ENCODE results near the gene MGLL. TPM values are rescaled to one million over a fixed set of nuclear protein-coding genes. Genes with fewer than 3 reads are reported as not detected.

MGLL gene
- total RNA-seq, 2 experiments from 2014 or later: 19.2 to 21.6 TPM

DNA sequence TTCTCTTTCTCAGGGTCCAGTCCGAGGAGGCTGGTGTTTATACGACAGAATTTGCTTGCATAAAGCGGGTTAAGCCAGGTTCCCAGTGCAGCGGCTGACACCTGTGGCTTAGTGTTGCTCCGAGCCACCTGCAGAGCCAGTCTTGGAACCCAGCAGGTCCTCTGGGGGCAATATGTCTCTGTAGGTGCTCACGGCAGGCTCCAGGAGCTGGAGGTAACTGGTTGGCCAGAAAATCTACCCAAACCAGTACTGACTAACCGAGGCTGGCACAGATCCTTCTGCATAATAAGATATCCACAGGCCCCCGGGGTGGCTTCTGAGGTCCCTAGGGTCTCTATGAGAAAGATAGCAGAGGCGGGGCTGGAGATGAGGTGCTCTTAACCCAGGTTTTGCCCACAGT is 3.2 kb downstream of the MGLL start:
- Histone ChIP-seq H3K9me3 (ENCODE audit: low read length) (no peaks in the 10 kb centered on the region), H3K4me2 (ENCODE audit: low read length) (no peak overlapping the region)

DNA sequence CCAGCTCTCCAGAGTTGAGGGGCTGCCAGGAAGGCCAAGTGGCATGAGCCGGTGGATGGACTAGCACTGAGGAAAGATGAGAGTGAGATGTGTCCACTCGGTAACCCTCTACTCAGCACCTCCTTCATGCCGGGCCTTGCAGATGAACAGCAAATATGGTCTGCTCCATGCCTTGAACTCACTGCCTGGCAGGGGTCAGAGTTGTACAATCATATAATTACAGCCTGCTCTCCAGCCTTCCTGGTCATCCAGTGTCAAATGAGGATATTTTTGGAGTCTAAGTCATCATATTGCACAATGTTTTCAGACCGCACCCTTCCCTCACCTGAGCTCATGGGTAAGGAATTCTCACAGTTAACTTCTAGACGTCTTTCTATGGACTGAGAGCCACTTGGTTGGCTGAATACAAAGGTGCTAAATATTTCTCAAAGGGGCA is 4.9 kb downstream of the MGLL start:
- CTCF ChIA-PET (ENCODE audit: unreplicated experiment): no interaction called here

More for the DNA sequence above, 3.2 kb downstream of the MGLL start:
- no peaks in the 10 kb centered on the region for H3K4me1 ChIP-seq (ENCODE audit: insufficient read depth, low read length, poor library complexity, severe bottlenecking)
- H3K9me2 ChIP-seq (ENCODE audit: insufficient read depth, low read length): no peaks in the 10 kb centered on the region
- no peaks in the 10 kb centered on the region for H4K20me1 ChIP-seq (ENCODE audit: insufficient read depth, low read length)
- no peaks in the 10 kb centered on the region for H3K36me3 ChIP-seq (ENCODE audit: insufficient read depth, low read length)
- BruUV-seq (replicated peaks): no TSS peak
- CTCF ChIA-PET (ENCODE audit: unreplicated experiment): no interaction called here
- no peak for DNase-seq (ENCODE audit: low spot score)
- TF ChIP-seq EZH2phosphoT487 (IDR thresholded peaks at IDR 0.05; ENCODE audit: borderline replicate concordance, low read depth, low read length): no peak
- TF ChIP-seq, protein P1, sequence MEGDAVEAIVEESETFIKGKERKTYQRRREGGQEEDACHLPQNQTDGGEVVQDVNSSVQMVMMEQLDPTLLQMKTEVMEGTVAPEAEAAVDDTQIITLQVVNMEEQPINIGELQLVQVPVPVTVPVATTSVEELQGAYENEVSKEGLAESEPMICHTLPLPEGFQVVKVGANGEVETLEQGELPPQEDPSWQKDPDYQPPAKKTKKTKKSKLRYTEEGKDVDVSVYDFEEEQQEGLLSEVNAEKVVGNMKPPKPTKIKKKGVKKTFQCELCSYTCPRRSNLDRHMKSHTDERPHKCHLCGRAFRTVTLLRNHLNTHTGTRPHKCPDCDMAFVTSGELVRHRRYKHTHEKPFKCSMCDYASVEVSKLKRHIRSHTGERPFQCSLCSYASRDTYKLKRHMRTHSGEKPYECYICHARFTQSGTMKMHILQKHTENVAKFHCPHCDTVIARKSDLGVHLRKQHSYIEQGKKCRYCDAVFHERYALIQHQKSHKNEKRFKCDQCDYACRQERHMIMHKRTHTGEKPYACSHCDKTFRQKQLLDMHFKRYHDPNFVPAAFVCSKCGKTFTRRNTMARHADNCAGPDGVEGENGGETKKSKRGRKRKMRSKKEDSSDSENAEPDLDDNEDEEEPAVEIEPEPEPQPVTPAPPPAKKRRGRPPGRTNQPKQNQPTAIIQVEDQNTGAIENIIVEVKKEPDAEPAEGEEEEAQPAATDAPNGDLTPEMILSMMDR (conservative IDR thresholded peaks at IDR 0.05; ENCODE audit: low read length): no peak
- H2AFZ ChIP-seq (ENCODE audit: low read length): no peak overlapping the region
- POLR2A ChIA-PET: no interaction called here
- no peaks in the 10 kb centered on the region for H3K79me2 ChIP-seq (ENCODE audit: insufficient read depth, low read depth, low read length)
- no peak overlapping the region for H3K27ac ChIP-seq (ENCODE audit: low read depth, low read length, poor library complexity, severe bottlenecking)
- intact Hi-C loops (cut with micrococcal nuclease; ENCODE audit: unreplicated experiment): no loop called here
- no peak overlapping the region for H3K4me3 ChIP-seq (ENCODE audit: low read depth, low read length, poor library complexity, severe bottlenecking)

DNA sequence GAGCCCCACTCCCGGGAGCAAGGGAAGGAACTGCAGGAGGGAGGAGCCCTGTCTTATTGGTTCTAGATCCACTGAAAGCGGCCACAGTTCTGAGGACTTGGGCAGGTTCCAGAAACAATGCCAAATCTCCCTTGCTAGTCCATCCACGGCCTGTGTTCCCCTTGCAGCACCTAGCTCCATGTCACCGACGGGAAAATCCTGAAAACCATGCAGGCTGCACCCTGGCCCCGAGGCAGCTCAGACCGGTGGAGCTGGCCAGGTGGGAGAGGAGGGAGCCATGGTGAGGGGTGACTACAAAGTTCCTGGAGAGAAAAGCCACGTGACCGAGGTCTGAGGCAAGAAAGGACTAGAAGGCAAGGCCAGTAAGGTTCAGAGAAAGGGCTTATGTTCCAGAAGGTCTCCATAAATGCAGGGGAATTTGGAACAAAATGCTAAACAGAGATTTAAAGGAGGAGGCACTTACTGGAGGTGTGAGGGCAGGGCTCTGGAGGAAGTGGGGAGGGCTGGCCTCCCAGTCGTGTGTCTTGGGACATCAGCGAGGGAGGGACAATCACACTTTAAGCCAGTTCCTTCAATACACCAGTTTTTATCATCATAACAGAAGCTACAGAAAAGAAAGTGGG is 5.4 kb downstream of the MGLL start:
- BruUV-seq (replicated peaks): no TSS peak
- DNase-seq (ENCODE audit: low spot score): no peak
- Histone ChIP-seq H4K20me1 (ENCODE audit: insufficient read depth, low read length) (no peaks in the 10 kb centered on the region), H3K4me3 (ENCODE audit: low read depth, low read length, poor library complexity, severe bottlenecking) (no peak overlapping the region), H3K9me3 (ENCODE audit: low read length) (no peaks in the 10 kb centered on the region), H3K36me3 (ENCODE audit: insufficient read depth, low read length) (no peaks in the 10 kb centered on the region), H3K79me2 (ENCODE audit: insufficient read depth, low read depth, low read length) (no peaks in the 10 kb centered on the region), H3K4me2 (ENCODE audit: low read length) (no peak overlapping the region), H3K9me2 (ENCODE audit: insufficient read depth, low read length) (no peaks in the 10 kb centered on the region), H3K4me1 (ENCODE audit: insufficient read depth, low read length, poor library complexity, severe bottlenecking) (no peaks in the 10 kb centered on the region), H3K27ac (ENCODE audit: low read depth, low read length, poor library complexity, severe bottlenecking) (no peak overlapping the region), H2AFZ (ENCODE audit: low read length) (no peak overlapping the region)
- no peak for TF ChIP-seq EZH2phosphoT487 (IDR thresholded peaks at IDR 0.05; ENCODE audit: borderline replicate concordance, low read depth, low read length)
- TF ChIP-seq, protein P1 (conservative IDR thresholded peaks at IDR 0.05; ENCODE audit: low read length): no peak
- ChIA-PET CTCF (ENCODE audit: unreplicated experiment) (no interaction called here), POLR2A (no interaction called here)
- intact Hi-C loops (cut with micrococcal nuclease; ENCODE audit: unreplicated experiment): no loop called here

More for the DNA sequence above, 4.9 kb downstream of the MGLL start:
- DNase-seq (ENCODE audit: low spot score): no peak
- no peaks in the 10 kb centered on the region for H3K9me2 ChIP-seq (ENCODE audit: insufficient read depth, low read length)
- no peak overlapping the region for H3K4me3 ChIP-seq (ENCODE audit: low read depth, low read length, poor library complexity, severe bottlenecking)
- H3K4me2 ChIP-seq (ENCODE audit: low read length): no peak overlapping the region
- no peaks in the 10 kb centered on the region for H3K4me1 ChIP-seq (ENCODE audit: insufficient read depth, low read length, poor library complexity, severe bottlenecking)
- no peak for TF ChIP-seq EZH2phosphoT487 (IDR thresholded peaks at IDR 0.05; ENCODE audit: borderline replicate concordance, low read depth, low read length)
- TF ChIP-seq, protein P1 (conservative IDR thresholded peaks at IDR 0.05; ENCODE audit: low read length): no peak
- no peaks in the 10 kb centered on the region for H3K9me3 ChIP-seq (ENCODE audit: low read length)
- no peaks in the 10 kb centered on the region for H3K79me2 ChIP-seq (ENCODE audit: insufficient read depth, low read depth, low read length)
- no TSS peak for BruUV-seq (replicated peaks)
- intact Hi-C loops (cut with micrococcal nuclease; ENCODE audit: unreplicated experiment): no loop called here
- POLR2A ChIA-PET: no interaction called here
- H2AFZ ChIP-seq (ENCODE audit: low read length): no peak overlapping the region
- no peaks in the 10 kb centered on the region for H3K36me3 ChIP-seq (ENCODE audit: insufficient read depth, low read length)
- no peaks in the 10 kb centered on the region for H4K20me1 ChIP-seq (ENCODE audit: insufficient read depth, low read length)
- no peak overlapping the region for H3K27ac ChIP-seq (ENCODE audit: low read depth, low read length, poor library complexity, severe bottlenecking)

All from OCI-LY7 (cell line).